HG03378 (cell line): ENCODE results near the gene TREML2.

Source experiments
- ATAC-seq: cut with Tn5 transposase; IDR thresholded peaks from one replicate; pipeline ENCODE4 v1.9.1; 2021; ENCODE audit warnings: mild to moderate bottlenecking, moderate library complexity; ENCODE audit not compliant: unreplicated experiment

TREML2 gene

DNA sequence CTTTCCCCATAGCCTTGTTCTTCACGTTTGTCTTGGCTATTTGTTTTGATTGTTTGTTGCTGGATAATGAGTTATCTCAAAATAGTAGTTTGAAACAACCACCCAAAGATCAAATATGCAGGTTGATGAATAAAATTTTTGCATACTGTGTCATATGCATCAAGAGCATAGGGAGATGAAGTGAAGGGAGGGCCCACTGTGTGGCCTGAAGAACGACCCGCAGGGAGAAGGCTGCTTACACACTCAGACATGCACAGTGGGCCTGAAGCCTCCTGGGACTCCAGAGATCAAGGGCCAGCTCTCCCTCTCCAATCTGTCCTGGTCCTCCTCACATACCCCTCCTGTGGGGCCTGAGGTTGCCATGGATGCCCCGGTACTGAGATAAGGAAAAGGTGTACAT, 21.8 kb downstream of the TREML2 start:
- no peak for ATAC-seq

DNA sequence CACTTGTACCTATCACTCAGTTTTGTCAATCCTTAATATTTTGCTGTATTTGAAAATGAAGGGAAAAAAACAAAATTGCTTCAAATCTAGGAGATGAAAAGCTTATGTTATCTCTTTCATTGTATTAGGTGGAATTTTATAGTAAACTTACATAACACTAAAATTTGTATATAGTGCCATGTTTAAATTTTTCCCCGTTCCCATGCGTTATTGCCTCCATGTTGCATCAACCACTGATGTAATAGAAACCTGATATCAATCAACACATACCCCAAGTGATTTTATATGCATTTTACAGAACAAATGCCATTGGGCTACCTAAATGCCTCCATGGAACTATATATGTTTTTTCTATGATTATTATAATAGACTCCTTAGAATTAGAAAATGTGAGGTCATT, 23.3 kb downstream of the TREML2 start:
- no peak for ATAC-seq

DNA sequence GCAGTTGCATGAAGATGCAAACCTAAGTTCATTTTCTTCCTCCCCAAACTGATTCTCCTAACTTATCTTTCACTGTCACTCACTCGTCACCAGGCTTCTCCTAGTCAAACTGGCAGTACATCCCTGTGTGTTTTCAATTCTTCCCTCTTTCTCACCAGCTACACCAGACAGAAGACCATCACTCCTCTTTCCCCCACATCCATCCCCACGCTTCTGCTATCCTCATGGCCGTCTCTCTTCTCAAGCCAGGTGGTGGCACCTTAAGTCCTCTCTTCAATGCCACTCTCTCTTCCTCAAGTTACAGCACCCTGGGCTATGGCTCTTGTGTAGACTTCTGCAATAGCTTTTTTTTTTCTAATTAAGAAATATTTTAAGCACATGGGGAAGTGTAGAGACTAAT, 23.7 kb downstream of the TREML2 start:
- no peak for ATAC-seq

DNA sequence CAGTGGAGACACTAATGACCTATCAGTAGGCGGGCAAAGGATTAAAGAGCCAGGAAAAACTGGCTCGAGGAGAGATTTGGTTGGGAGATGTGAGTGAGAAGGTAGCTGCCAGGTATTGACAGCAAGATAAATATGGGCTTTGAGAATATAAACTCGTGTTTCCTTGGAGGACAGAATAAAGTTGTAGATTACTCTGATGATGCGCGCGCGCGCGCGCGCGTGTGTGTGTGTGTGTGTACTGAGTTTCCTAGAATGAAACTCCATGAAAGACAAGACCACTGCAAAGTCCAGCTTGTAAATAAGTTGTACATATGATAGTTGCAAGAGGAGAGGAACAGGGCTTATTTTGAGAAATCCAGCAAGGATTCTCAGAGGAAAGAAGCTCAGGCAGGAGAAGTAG, 24.8 kb downstream of the TREML2 start:
- ATAC-seq = no peak

DNA sequence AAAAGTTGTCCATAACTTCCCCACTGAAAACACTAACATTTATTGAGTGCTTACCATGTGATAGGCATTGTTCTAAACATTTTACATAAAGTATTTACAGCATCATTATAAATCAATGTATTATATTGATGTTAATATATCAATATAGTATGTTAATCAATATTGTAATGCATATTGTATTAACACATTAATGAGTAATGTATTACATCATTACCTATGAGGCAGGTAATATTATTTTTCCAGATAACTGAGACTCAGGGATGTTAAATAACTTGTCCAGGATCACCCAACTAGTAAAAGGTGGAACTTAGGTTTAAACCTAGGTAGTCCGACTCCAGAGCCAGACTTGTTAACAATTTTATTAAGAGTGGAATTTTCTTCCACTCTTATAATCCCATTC, 25.9 kb downstream of the TREML2 start:
- ATAC-seq = no peak

DNA sequence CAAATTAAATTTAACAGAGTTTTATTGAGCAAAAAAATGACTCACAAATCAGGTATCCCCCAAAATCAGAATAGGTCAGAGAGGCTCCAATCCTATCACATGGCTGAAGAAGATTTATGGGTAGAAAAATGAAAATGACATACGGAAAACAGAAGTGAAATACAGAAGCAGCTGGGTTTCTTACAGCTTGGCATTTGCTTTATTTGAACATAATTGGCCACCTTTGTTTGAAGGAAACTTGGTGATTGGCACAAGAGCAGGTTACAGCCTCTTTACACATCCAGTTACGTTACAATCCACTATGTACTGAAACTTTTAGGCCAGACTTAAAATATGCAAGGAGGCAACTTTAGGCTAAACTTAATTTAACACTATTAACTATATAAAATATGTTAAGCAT, 26.3 kb downstream of the TREML2 start:
- no peak for ATAC-seq

DNA sequence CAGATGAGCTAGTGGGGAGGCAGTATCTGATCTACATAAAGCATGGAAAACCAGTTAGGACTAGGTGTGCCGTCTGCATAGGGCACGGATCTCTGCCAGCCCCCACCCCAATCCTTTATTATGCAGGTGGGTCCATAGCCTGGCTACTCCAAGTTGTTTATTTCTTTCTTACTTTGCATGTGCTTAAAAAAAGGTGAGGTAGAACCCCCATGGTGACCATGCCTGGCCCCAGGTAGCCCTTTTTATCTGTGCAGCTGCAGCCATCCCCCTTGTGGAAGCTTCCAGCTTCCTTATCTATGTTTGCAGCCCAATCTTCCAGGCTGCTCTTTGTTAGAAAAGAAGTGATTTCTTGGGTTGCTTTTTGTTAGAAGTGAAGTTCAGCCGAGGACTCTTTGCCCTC, 29.0 kb downstream of the TREML2 start:
- no peak for ATAC-seq

DNA sequence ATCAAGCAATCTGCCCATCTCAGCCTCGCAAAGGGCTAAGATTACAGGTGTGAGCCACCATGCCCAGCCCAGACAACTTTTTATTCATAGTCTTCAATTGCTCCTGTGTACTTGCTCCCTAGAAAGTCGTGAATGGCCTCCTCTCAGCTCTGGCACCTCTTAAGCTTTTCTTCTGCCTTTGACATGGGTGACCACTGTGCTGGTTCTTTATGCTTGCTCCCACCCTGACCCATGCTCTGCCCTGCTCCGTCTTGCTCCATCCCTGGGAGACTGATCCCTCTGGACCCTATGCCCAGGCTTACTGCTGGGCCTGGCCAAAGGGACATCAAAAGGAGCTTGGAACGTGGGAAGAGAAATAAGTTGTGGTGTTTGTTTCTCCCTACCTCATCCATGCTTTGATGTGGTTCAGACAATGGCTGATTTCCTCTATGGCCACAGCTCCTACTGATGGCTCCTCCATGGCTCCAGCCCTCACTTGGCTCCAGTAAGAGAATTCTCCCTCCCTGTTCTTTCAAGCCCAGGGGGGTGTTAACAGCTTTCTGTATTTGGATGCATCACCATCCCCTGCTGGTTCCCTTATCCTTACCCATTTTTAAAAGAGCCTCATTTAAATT, 30.3 kb downstream of the TREML2 start:
- no peak for ATAC-seq

DNA sequence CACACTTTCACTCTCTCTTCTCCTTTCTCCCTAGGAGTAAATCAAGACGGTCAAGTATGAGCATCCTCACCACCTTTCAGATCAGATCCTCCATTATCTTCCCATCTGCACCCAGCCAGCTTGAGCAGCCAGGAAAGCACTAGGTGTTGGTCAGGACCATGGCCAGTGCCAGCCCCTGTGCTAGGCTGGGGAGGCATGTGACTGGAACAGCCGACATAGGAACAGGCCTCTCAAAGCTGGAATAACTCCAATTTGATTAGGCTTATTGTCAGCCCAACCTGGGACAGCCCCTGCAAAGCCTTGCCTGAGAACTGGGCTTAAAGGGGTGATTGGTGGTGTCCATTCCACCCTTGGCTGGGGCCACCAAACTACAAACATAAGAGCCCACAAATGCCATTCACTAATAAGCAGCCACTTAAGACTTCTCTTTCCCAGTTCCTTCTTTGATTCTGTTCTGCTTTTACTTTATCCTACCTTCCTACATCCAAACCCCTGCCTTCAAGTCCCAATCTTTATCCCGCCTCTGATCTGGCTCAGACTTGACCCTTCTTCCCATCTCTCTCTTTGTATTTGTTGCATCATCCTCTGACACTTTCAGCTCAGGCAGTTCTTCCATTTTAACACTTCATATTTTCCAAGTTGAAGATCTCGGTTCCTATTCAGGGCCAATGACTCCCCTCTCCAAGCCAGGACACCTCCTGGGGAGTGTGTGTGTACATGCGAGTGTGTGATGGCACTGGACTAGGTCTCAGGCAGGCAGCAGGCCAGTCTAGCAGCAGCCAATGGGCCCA, 33.6 kb downstream of the TREML2 start:
- no peak for ATAC-seq

DNA sequence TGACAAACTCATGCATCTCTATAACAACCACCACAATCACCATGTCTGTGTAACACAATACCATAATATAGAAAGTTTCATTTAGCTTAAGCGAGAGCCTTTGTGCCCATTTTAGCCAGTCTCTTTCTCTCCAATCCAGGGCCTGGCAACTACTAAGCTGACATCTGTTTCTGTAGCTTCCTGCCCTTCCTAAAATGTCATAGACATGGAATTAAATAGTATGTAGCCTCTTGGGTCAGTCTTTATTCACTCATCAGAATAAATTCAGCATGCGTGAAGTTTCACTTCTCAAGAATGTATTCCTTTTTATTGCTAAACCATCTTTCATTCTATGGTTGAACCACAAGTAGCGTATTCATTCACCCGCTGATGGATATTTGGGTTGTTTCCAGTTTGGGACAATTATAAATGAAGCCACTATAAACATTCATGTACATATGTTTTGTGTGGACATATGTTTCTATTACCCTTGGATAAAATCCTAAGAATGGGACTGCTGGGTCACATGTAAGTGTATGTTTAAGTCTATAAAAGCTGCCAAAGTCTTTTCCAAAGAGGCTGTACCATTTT, 36.3 kb downstream of the TREML2 start:
- ATAC-seq = no peak

DNA sequence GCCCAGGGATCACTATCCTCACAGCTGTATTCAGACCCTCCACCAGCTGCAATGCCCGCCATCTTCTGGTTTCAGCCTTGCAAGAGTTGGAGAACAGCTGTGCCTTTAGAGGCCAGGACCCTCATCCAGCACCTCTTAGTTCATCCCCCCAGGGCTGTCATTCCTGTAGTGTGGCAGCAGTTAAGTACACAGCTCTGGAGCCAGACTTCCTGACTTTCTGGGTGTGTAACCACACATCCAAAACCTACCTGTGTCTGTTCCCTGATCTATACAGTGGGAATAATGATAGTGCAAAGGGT, 37.6 kb downstream of the TREML2 start:
- ATAC-seq = no peak

DNA sequence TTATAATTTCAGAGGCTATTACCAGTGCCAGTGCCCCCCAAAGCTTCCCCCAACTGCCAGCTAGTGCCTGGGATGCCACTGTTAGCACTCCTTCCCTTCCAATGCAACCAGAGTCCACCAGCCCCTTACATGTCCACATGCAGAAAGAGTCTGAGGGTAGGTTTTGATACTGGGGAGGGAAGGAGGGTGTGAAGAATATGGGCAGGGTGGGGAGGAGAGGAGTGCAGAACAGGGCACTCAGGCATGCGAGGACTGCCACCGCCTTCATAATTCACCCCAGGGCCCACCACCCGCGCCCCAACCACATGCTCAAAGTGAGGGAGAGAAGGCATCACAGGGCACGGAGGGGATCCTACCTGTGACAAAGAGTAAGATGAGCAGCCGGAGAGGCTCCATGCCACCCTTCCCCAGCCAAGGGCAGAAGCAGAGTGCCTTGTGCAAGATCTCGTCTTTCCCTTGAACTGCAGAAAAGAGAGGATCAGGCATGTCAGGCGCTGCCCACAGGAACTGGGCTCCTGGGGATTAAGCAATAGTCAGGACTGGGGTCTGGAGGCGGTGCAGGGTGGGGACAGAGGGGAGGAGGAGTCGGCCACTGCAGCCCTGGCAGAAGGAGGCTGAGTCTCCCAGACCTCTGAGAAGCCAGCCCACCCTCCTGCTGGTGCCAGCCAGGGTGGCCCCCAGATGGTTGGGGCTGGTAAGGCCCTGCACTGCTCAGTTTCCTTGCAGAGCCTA, 38.1 kb downstream of the TREML2 start, which contains the start of gene TREM2:
TREM2 (minus strand) TSS at position 430 of the 732 bp plus-strand sequence; CDS start at position 396, 34 bp downstream.
- ATAC-seq = no peak

DNA sequence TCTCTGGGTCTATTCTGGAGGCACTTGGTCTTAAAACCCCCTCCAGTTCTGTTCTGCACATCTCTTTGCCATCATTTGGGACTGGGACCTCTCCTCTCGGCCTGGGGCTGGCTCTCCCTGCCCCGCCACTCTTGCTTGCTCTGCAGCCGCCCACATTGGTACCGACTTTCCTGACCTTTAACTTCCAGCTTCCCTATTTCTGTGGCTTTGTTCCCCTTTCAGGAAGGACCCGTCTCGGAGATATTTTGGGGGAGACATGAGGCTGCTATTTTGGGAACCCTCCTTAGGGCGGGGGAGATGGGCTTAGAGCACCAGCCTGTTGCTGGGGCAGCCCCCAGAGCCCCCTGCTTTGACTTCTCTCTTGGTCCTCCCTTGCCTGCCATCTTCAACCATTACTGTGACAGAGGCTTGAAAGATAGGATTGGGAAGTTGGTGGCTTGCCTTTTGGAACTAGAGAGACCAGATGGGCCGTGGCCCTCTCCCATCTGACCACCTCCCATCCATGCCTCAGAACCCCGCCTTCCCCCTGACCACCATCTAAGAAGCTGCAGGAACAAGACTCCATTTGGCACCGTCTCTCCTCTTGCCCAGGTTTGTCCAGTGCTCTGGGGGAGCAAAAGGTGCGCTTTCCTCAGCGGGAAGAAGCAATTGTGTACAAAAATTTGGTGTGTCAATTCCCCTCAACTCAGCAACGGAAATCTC, 38.9 kb downstream of the TREML2 start:
- ATAC-seq = no peak

DNA sequence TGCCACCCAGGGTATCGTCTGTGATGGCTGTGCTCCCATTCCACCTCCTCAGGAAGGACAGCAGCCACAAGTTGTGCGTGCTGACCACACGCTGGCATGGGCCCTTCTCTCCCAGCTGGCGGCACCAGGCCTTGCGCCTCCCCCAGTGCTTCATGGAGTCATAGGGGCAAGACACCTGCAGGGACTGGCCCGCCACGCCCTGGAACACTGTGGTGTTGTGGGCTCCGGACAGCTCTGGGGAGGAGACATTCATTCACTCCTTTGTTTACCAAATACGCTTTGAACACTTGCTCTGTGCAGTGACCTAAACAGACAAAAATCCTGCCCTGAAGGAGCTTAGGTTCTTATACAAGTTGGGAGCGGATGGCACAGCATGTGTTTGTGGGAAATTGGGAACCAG, 39.6 kb downstream of the TREML2 start:
- no peak for ATAC-seq

DNA sequence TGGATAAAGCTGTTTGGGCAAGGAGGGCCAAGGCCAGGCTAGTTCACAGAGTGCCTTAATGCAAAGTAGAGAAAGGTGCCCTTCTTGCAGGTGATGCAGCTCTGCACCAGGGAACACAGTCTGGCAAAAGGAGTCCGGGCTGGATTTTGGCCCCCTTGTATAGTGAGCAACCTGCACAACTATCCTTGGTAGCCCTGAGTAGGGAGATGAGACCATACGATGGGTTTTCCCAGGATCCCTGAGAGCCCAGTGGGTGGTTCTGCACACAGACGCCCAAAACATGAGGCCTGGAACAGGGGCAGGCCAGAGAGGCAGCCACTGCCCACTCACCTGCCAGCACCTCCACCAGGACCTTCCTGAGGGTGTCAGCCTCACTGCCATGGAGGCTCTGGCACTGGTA, 40.0 kb downstream of the TREML2 start:
- no peak for ATAC-seq

DNA sequence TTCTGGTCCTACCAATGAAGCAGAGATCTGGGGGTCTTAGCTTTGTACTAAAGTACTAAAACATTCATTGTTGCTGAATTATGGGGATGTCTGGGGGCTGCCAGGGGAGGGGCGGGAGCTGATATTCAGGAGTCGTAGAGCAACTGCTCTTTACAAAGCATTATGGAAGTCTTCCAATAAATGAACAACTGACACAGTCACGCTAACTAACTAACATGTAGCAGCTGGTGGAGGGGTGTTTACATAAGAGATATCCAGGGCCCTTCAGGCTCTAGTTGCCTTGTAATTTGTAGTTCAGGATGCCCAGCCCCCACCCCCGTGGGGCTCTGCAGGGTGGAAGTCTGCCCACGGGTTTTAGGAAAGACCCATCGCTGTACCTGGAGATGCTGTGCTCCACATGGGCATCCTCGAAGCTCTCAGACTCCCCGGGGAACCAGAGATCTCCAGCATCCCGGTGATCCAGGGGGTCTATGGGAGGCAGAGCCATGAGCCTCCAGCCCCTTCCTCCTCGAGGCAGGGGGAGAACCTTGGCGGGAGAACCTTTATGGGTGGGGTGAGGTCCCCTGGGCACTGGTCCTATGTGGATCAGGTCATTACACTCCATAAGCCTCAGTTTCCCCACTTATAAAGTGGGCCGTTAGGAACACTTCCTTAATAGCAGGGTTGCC, 41.4 kb downstream of the TREML2 start:
- no peak for ATAC-seq

DNA sequence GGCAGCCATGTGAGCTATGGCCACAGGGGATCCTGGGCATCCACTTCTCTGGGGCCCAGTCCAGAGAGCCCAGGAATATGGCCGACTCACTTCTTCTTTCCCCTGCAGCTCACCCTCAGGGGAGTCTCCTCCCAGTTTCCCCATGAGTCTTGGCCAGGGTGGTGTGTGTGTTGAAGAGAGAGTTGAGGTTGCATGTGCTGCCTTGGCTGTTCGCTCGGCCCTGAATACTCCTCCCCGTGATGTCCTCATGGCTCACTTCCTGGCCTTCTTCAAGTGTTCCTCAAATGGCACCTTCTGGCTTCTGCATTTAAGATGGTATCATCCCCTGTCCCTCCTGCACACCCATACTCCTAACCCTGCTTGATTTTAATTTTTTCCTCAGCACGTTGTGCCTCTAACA, 43.6 kb downstream of the TREML2 start:
- no peak for ATAC-seq

DNA sequence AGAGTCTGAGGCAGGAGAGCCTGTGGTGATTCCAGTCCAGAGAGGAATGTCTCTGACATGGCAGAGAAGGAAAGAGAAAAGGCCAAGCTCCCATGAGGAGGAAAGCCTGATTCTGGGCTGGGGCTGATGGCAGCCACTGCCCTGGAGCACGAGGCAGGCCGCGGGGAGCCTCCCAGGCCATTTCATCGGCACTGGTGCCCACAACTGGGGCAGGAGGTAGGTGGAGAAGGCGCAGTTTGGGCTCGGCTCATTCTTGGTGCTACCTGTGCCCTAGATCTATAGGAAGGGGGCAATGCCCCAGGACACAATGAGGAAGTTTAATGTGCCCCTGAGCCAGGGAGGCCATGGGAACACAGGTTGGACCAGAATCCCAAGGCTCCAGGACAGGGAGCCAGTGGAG, 44.2 kb downstream of the TREML2 start:
- no peak for ATAC-seq

DNA sequence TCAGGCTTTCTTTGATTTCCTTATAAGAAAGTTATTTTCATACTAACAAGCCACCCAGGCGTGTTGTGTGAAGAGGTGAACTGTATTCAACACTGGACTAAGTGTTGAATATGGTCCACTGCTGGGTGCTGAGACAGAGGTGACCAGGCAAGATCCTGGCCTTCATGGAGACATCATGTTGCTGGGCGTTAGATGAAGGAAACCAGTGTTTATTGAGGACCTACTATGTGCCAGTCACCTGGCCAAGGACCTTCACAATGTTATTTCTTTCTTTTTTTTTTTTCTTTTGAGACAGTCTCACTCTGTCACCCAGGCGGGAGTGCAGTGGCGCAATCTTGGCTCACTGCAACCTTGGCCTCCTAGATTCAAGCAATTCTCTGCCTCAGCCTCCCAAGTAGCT, 44.9 kb downstream of the TREML2 start:
- no peak for ATAC-seq

DNA sequence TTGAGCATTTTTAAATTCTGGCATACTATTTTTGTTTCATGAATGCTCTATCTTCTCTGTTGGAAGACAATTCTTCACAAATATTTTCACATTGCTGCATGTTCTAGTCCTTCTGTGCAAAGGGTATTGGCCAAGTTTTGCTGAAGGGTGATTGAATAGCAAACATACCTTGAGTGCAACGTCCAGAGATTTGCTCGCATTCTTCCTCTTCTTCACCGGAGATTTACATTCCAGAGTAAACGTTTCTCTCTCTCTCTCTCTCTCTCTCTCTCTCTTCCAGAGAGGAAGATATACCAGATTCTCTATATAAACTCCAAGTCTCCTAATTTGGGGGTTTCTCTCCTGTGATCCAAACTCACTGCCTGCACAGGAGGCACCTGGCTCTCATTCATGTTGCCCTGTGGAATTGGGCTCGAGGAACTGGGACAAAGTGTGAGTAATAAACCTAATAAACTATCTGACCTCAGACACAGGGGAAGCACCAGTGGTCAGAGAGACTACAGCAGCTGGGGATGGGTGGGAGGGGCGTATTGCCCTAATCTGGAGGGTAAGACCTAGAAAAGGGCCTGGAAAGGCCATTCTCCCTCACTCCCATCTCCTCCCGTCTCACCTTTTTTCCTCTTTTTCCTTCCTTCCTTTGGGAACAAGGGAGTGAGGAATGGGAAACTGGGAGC, 45.7 kb downstream of the TREML2 start:
- no peak for ATAC-seq
